PC-3 (cell line): Measurements from ENCODE around the gene STK39. TPM values are rescaled to one million over a fixed set of nuclear protein-coding genes. Genes with fewer than 3 reads are reported as not detected.

Experiments used
- ATAC-seq: fragments of 200-7000 bp; cut with Tn5 transposase; 2 replicates; pipeline ENCODE4 v1.9.1; 2020; ENCODE audit warnings: mild to moderate bottlenecking, moderate library complexity
- BruUV-seq: library from RNA; stranded (reverse); fragments of 400-500 nt; replicated peaks from 2 replicates; lab custom pipeline; 2021; lab: Mats Ljungman, UMichigan
- CTCF ChIA-PET: fragments of 300-600 bp; sonication (Branson Sonifier 250); formaldehyde crosslinking; loops from one replicate; lab custom pipeline; 2022; ENCODE audit warnings: antibody characterized with exemption; lab: Charles Lee
- POLR2A ChIA-PET: fragments of 300-600 bp; sonication (Branson Sonifier 250); formaldehyde crosslinking; loops from one replicate; lab custom pipeline; 2022; ENCODE audit warnings: antibody characterized with exemption; ENCODE audit not compliant: unreplicated experiment; lab: Charles Lee
- DNase-seq: peaks from one replicate; pipeline ENCODE4 v3.0.0-alpha.2; 2015
- H2AFZ ChIP-seq: fragments of 300-600 bp; sonication (generic); 2 replicates; pipeline ENCODE4 v1.6.0; 2016; ENCODE audit warnings: antibody characterized with exemption, low read length
- H3F3A ChIP-seq: fragments of 300-600 bp; sonication (generic); one replicate; pipeline ENCODE4 v1.6.0; 2017; ENCODE audit warnings: antibody characterized with exemption, low read length, control low read depth, mild to moderate bottlenecking; ENCODE audit not compliant: unreplicated experiment
- H3K27ac ChIP-seq: fragments of 300-600 bp; sonication (generic); 2 replicates; pipeline ENCODE4 v1.5.1; 2016; ENCODE audit warnings: mild to moderate bottlenecking, low read length
- H3K27me3 ChIP-seq: fragments of 300-600 bp; sonication (generic); 2 replicates; pipeline ENCODE4 v1.6.1; 2016; ENCODE audit warnings: low read length, mixed read lengths
- H3K36me3 ChIP-seq: fragments of 300-600 bp; sonication (generic); 2 replicates; pipeline ENCODE4 v1.6.1; 2016; ENCODE audit warnings: low read depth, mixed run types, low read length, mixed read lengths
- H3K4me1 ChIP-seq: fragments of 300-600 bp; sonication (generic); 2 replicates; pipeline ENCODE4 v1.5.1; 2016; ENCODE audit warnings: low read length; ENCODE audit not compliant: insufficient read depth
- H3K4me2 ChIP-seq: fragments of 300-600 bp; sonication (generic); 2 replicates; pipeline ENCODE4 v1.6.0; 2016; ENCODE audit warnings: low read length
- H3K4me3 ChIP-seq: fragments of 300-600 bp; sonication (generic); 2 replicates; pipeline ENCODE4 v1.5.1; 2016; ENCODE audit warnings: mild to moderate bottlenecking, low read length, mixed read lengths
- H3K79me2 ChIP-seq: fragments of 300-600 bp; sonication (generic); 2 replicates; pipeline ENCODE4 v1.6.1; 2017; ENCODE audit warnings: low read length, mixed read lengths
- H3K9ac ChIP-seq: fragments of 300-600 bp; sonication (generic); 2 replicates; pipeline ENCODE4 v1.6.0; 2016; ENCODE audit warnings: mild to moderate bottlenecking, low read length
- H3K9me2 ChIP-seq: fragments of 300-600 bp; sonication (generic); replicated peaks from 2 replicates; pipeline ENCODE4 v1.6.1; 2016; ENCODE audit warnings: mixed run types, low read length, mixed read lengths
- H3K9me3 ChIP-seq: fragments of 300-600 bp; sonication (generic); 2 replicates; pipeline ENCODE4 v1.6.1; 2016; ENCODE audit warnings: low read length, mixed read lengths
- H4K20me1 ChIP-seq: fragments of 300-600 bp; sonication (generic); 2 replicates; pipeline ENCODE4 v1.6.1; 2016; ENCODE audit warnings: low read length, mixed read lengths
- EZH2 ChIP-seq: fragments of 300-600 bp; sonication (generic); IDR thresholded peaks from one replicate; pipeline ENCODE4 v1.6.1; 2017; ENCODE audit warnings: antibody characterized with exemption, mild to moderate bottlenecking, low read length; ENCODE audit not compliant: unreplicated experiment
- EZH2phosphoT487 ChIP-seq: fragments of 300-600 bp; sonication (generic); IDR thresholded peaks from 2 replicates; pipeline ENCODE4 v1.6.1; 2018; ENCODE audit warnings: mild to moderate bottlenecking, antibody characterized with exemption, low read length, borderline replicate concordance
- intact Hi-C: fragments of 100-400 bp; cut with micrococcal nuclease; formaldehyde crosslinking; loops from 2 replicates; pipeline ENCODE4 v1.9.0; 2023
- total RNA-seq: library from RNA; depleted of rRNA; stranded (reverse); fragments of >200 nt; gene quantifications from 2 replicates; pipeline ENCODE4 v1.2.3, GENCODE V29; 2014
- TF ChIP-seq, protein P1 (sequence below): fragments of 300-600 bp; sonication (generic); conservative IDR thresholded peaks from 2 replicates; pipeline ENCODE4 v1.5.1; 2017; ENCODE audit warnings: antibody characterized with exemption, low read depth, mild to moderate bottlenecking, low read length

STK39 gene
- total RNA-seq, 1 experiment from 2014 or later, result 17.9 TPM

GRCh38 chr2:167943368-167943767 is 304.0 kb downstream of the STK39 start:
- Histone ChIP-seq H2AFZ (no peak overlapping the region), H3K9ac (no peak overlapping the region), H3K27me3 (peaks cover 15% of the 10 kb centered on the region), H3K9me2 (no peaks in the 10 kb centered on the region), H3K4me3 (no peak overlapping the region), H3F3A (no peaks in the 10 kb centered on the region), H3K4me2 (no peak overlapping the region), H3K27ac (no peak overlapping the region), H3K9me3 (no peaks in the 10 kb centered on the region), H3K36me3 (no peaks in the 10 kb centered on the region), H3K79me2 (no peaks in the 10 kb centered on the region), H3K4me1 (no peaks in the 10 kb centered on the region; the same call in 1 of the 2 replicates), H4K20me1 (no peaks in the 10 kb centered on the region)
- ChIA-PET POLR2A (interaction anchor here (0.6 kb wide), 1 partner anchor 44 kb away, joined by 21 read pairs; no protein-coding TSS in a partner anchor), CTCF (interaction anchor here (0.6 kb wide), 1 partner anchor 393 kb away, joined by 3 read pairs; no protein-coding TSS in a partner anchor)
- DNase-seq (no peak), ATAC-seq (no peak)
- TF ChIP-seq, protein P1, sequence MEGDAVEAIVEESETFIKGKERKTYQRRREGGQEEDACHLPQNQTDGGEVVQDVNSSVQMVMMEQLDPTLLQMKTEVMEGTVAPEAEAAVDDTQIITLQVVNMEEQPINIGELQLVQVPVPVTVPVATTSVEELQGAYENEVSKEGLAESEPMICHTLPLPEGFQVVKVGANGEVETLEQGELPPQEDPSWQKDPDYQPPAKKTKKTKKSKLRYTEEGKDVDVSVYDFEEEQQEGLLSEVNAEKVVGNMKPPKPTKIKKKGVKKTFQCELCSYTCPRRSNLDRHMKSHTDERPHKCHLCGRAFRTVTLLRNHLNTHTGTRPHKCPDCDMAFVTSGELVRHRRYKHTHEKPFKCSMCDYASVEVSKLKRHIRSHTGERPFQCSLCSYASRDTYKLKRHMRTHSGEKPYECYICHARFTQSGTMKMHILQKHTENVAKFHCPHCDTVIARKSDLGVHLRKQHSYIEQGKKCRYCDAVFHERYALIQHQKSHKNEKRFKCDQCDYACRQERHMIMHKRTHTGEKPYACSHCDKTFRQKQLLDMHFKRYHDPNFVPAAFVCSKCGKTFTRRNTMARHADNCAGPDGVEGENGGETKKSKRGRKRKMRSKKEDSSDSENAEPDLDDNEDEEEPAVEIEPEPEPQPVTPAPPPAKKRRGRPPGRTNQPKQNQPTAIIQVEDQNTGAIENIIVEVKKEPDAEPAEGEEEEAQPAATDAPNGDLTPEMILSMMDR, result no peak
- TF ChIP-seq EZH2phosphoT487 (no peak), EZH2 (no peak)
- intact Hi-C loops, result no loop called here
- no TSS peak for BruUV-seq

GRCh38 chr2:167942366-167943081 is 304.9 kb downstream of the STK39 start:
- no peaks in the 10 kb centered on the region for H3K9me3 ChIP-seq
- no peaks in the 10 kb centered on the region for H3K79me2 ChIP-seq
- no peaks in the 10 kb centered on the region for H3K36me3 ChIP-seq
- no peaks in the 10 kb centered on the region; the same call in 1 of the 2 replicates for H3K4me1 ChIP-seq
- no peaks in the 10 kb centered on the region for H4K20me1 ChIP-seq
- no peak overlapping the region for H2AFZ ChIP-seq
- ChIA-PET CTCF (no interaction called here), POLR2A (no interaction called here)
- H3K27ac ChIP-seq, result no peak overlapping the region
- no peaks in the 10 kb centered on the region for H3K9me2 ChIP-seq
- no peak overlapping the region for H3K9ac ChIP-seq
- no TSS peak for BruUV-seq
- no peaks in the 10 kb centered on the region for H3F3A ChIP-seq
- intact Hi-C loops, result no loop called here
- ATAC-seq, result no peak
- no peak overlapping the region for H3K4me2 ChIP-seq
- no peak for DNase-seq
- peaks cover 17% of the 10 kb centered on the region for H3K27me3 ChIP-seq
- no peak overlapping the region for H3K4me3 ChIP-seq
- TF ChIP-seq EZH2phosphoT487, result no peak
- TF ChIP-seq, protein P1, result no peak
- TF ChIP-seq EZH2, result no peak

DNA sequence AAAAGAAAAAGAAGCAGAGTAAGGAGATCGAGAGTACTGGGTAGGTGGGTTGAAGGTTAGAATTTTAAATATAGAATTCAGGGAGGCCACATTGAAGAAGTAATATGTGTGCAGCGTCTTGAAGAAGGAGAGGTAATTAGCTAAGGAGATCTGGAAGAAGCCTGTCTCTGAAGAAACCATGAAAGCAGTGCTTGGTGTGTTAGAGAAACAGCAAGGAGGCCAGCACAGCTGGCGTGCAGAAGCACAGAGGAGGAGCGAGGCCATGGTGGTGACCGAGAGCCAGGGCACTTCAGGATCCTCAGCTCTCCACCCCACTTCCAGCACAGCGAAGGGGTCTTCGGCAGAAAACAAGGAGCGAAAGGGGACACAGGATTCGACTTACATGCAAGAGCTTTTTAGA is 305.8 kb downstream of the STK39 start:
- Histone ChIP-seq H3K9me2 (no peaks in the 10 kb centered on the region), H3K9me3 (no peaks in the 10 kb centered on the region), H2AFZ (no peak overlapping the region), H3F3A (no peaks in the 10 kb centered on the region), H3K79me2 (no peaks in the 10 kb centered on the region), H4K20me1 (no peaks in the 10 kb centered on the region), H3K4me3 (no peak overlapping the region), H3K9ac (no peak overlapping the region), H3K4me2 (no peak overlapping the region), H3K27ac (no peak overlapping the region), H3K27me3 (peaks cover 17% of the 10 kb centered on the region), H3K4me1 (no peaks in the 10 kb centered on the region; the same call in 1 of the 2 replicates), H3K36me3 (no peaks in the 10 kb centered on the region)
- no TSS peak for BruUV-seq
- POLR2A ChIA-PET, result no interaction called here
- DNase-seq, result no peak
- TF ChIP-seq, protein P1, result no peak
- TF ChIP-seq EZH2phosphoT487, result no peak
- no peak for TF ChIP-seq EZH2
- intact Hi-C loops, result no loop called here
- CTCF ChIA-PET, result no interaction called here
- ATAC-seq, result no peak
